H1 (cell line): ENCODE measurements around the gene ACKR2. TPM values are rescaled to one million over a fixed set of nuclear protein-coding genes. Genes with fewer than 3 reads are reported as not detected.

Experiments used
- CTCF ChIA-PET: fragments of 300-600 bp; sonication (Branson Sonifier 250); formaldehyde crosslinking; loops from one replicate; lab custom pipeline; 2021; ENCODE audit not compliant: partially characterized antibody; lab: Charles Lee
- POLR2A ChIA-PET: fragments of 300-600 bp; sonication (Branson Sonifier 250); formaldehyde crosslinking; loops from one replicate; lab custom pipeline; 2021; ENCODE audit warnings: inconsistent platforms; ENCODE audit not compliant: partially characterized antibody; lab: Charles Lee
- DNase-seq, 2 experiments: peaks; one replicate each; pipeline versions ENCODE4 v3.0.0 to v3.0.0-alpha.2; 2010 to 2022; ENCODE audit warnings: low spot score in 2 of 2, low read depth in 1 of 2, mixed read lengths in 1 of 2
- FAIRE-seq: peaks from 2 replicates; lab custom pipeline; 2011; peaks lifted over from hg19 to GRCh38; lab: Jason Lieb, UNC
- H2AFZ ChIP-seq: 2 replicates; pipeline ENCODE4 v1.8.1; 2012; ENCODE audit warnings: low read length, inconsistent platforms
- H2AK5ac ChIP-seq: 2 replicates; pipeline ENCODE4 v1.6.1; 2013; ENCODE audit warnings: low read depth, low read length
- H2BK120ac ChIP-seq: replicated peaks from 2 replicates; pipeline ENCODE3; 2013; ENCODE audit warnings: low read depth, low read length, inconsistent platforms
- H2BK12ac ChIP-seq: 2 replicates; pipeline ENCODE4 v1.6.1; 2013; ENCODE audit warnings: low read depth, low read length
- H2BK15ac ChIP-seq: 2 replicates; pipeline ENCODE4 v1.6.1; 2013; ENCODE audit warnings: low read length
- H2BK20ac ChIP-seq: 2 replicates; pipeline ENCODE4 v1.6.1; 2013; ENCODE audit warnings: low read length
- H2BK5ac ChIP-seq: 2 replicates; pipeline ENCODE4 v1.6.1; 2013; ENCODE audit warnings: low read depth, low read length
- H3K14ac ChIP-seq: 2 replicates; pipeline ENCODE4 v1.6.1; 2013; ENCODE audit warnings: inconsistent platforms; ENCODE audit not compliant: insufficient read length
- H3K18ac ChIP-seq: 2 replicates; pipeline ENCODE4 v1.6.1; 2013; ENCODE audit warnings: low read length; ENCODE audit errors: extremely low read depth
- H3K23ac ChIP-seq: 2 replicates; pipeline ENCODE4 v1.6.1; 2013; ENCODE audit warnings: inconsistent platforms; ENCODE audit not compliant: insufficient read length
- H3K23me2 ChIP-seq: 2 replicates; pipeline ENCODE4 v1.6.1; 2013; ENCODE audit warnings: low read depth, low read length
- H3K27ac ChIP-seq: 2 replicates; pipeline ENCODE4 v1.6.1; 2011; ENCODE audit warnings: low read depth, low read length, inconsistent platforms
- H3K27me3 ChIP-seq, 4 experiments: replicated peaks in 1 of 4; 1 replicate in 1 of 4; 2 replicates in 3 of 4; pipeline versions ENCODE4 v1.6.1 to v1.8.1; 2011 to 2013; ENCODE audit warnings: low read length in 3 of 4, mild to moderate bottlenecking in 3 of 4, inconsistent platforms in 2 of 4, mixed read lengths in 2 of 4, moderate library complexity in 1 of 4; ENCODE audit not compliant: control insufficient read depth in 3 of 4, insufficient read depth in 3 of 4; ENCODE audit errors: extremely low read depth in 1 of 4
- H3K36me3 ChIP-seq, 4 experiments: 2 replicates each; pipeline versions ENCODE4 v1.6.1 to v1.8.1; 2011 to 2013; ENCODE audit warnings: mild to moderate bottlenecking in 4 of 4, low read length in 3 of 4, moderate library complexity in 2 of 4, control low read depth in 1 of 4, inconsistent platforms in 1 of 4; ENCODE audit not compliant: insufficient read depth in 4 of 4, control insufficient read depth in 2 of 4
- H3K4ac ChIP-seq: replicated peaks from 2 replicates; pipeline ENCODE3; 2013; ENCODE audit warnings: low read length, low read depth, mixed read lengths, inconsistent platforms; ENCODE audit not compliant: insufficient read length
- H3K4me1 ChIP-seq, 4 experiments: replicated peaks in 1 of 4; 1 replicate in 1 of 4; 2 replicates in 3 of 4; pipeline versions ENCODE4 v1.6.1 to v1.8.1; 2011 to 2013; ENCODE audit warnings: low read length in 3 of 4, inconsistent platforms in 2 of 4, mixed read lengths in 1 of 4; ENCODE audit not compliant: insufficient read depth in 4 of 4, control insufficient read depth in 3 of 4
- H3K4me2 ChIP-seq, 2 experiments: 2 replicates each; pipeline versions ENCODE4 v1.6.1 to v1.8.1; 2011 to 2013; ENCODE audit warnings: low read depth in 2 of 2, low read length in 2 of 2, control low read depth in 1 of 2, inconsistent platforms in 1 of 2, mild to moderate bottlenecking in 1 of 2; ENCODE audit not compliant: insufficient read depth in 1 of 2
- H3K4me3 ChIP-seq, 4 experiments: fragments of 200-600, 300-600 bp in 1 of 4; sonication (generic), shearing (Covaris generic), sonication (Bioruptor Twin) in 1 of 4; 2 replicates each; pipeline versions ENCODE4 v1.5.1 to v1.8.1; 2011 to 2016; ENCODE audit warnings: low read length in 4 of 4, low read depth in 3 of 4, control low read depth in 2 of 4, inconsistent platforms in 2 of 4, mild to moderate bottlenecking in 2 of 4, mixed read lengths in 1 of 4, moderate library complexity in 1 of 4; ENCODE audit not compliant: insufficient read depth in 2 of 4; ENCODE audit errors: extremely low read depth in 1 of 4
- H3K56ac ChIP-seq: replicated peaks from 2 replicates; pipeline ENCODE3; 2013; ENCODE audit warnings: low read depth, mild to moderate bottlenecking, mixed read lengths, low read length, inconsistent platforms; ENCODE audit not compliant: insufficient read length
- H3K79me1 ChIP-seq: 2 replicates; pipeline ENCODE4 v1.6.1; 2013; ENCODE audit warnings: low read depth, low read length, control low read depth
- H3K79me2 ChIP-seq, 2 experiments: 2 replicates each; pipeline versions ENCODE4 v1.6.1 to v1.8.1; 2012 to 2013; ENCODE audit warnings: low read length in 2 of 2, mild to moderate bottlenecking in 2 of 2, inconsistent platforms in 1 of 2; ENCODE audit not compliant: insufficient read depth in 2 of 2, control insufficient read depth in 1 of 2
- H3K9ac ChIP-seq, 4 experiments: replicated peaks in 1 of 4; 1 replicate in 1 of 4; 2 replicates in 3 of 4; pipeline versions ENCODE4 v1.6.1 to v1.8.1; 2011 to 2013; ENCODE audit warnings: low read depth in 3 of 4, low read length in 3 of 4, control low read depth in 2 of 4, mild to moderate bottlenecking in 2 of 4, moderate library complexity in 2 of 4, inconsistent platforms in 1 of 4; ENCODE audit errors: extremely low read depth in 1 of 4
- H3K9me3 ChIP-seq, 2 experiments: 2 replicates each; pipeline versions ENCODE4 v1.6.1 to v1.8.1; 2012 to 2013; ENCODE audit warnings: mild to moderate bottlenecking in 2 of 2, moderate library complexity in 2 of 2, control low read depth in 1 of 2, inconsistent platforms in 1 of 2, low read depth in 1 of 2, low read length in 1 of 2, mixed read lengths in 1 of 2; ENCODE audit not compliant: insufficient read depth in 2 of 2
- H4K20me1 ChIP-seq, 2 experiments: replicated peaks in 1 of 2; 2 replicates each; pipeline versions ENCODE3 to v1.8.1; 2011 to 2013; ENCODE audit warnings: inconsistent platforms in 2 of 2, low read length in 2 of 2, mild to moderate bottlenecking in 1 of 2; ENCODE audit not compliant: insufficient read depth in 2 of 2, control insufficient read depth in 1 of 2
- H4K5ac ChIP-seq: 2 replicates; pipeline ENCODE4 v1.6.1; 2013; ENCODE audit warnings: low read length, low read depth, mixed read lengths, inconsistent platforms; ENCODE audit not compliant: insufficient read length
- H4K8ac ChIP-seq: 2 replicates; pipeline ENCODE4 v1.8.0; 2013; ENCODE audit warnings: mild to moderate bottlenecking, moderate library complexity, low read length, inconsistent platforms; ENCODE audit not compliant: insufficient read depth; ENCODE audit errors: extremely low read depth
- H4K91ac ChIP-seq: replicated peaks from 2 replicates; pipeline ENCODE3; 2013; ENCODE audit warnings: low read length, mixed read lengths, inconsistent platforms; ENCODE audit not compliant: insufficient read length
- BCL11A ChIP-seq, 2 experiments: IDR thresholded peaks; one replicate each; pipeline ENCODE4 v1.6.1; 2011; ENCODE audit warnings: low read depth in 2 of 2, low read length in 2 of 2, mild to moderate bottlenecking in 2 of 2
- EZH2 ChIP-seq: fragments of 200-600 bp; sonication (generic); IDR thresholded peaks from 2 replicates; pipeline ENCODE4 v1.7.1; 2012; ENCODE audit warnings: low read depth, mild to moderate bottlenecking, moderate library complexity, low read length, inconsistent platforms; ENCODE audit not compliant: severe bottlenecking
- HDAC6 ChIP-seq: IDR thresholded peaks from one replicate; pipeline ENCODE4 v1.7.1; 2012; ENCODE audit warnings: low read depth, mild to moderate bottlenecking, inconsistent platforms, low read length, moderate library complexity
- RXRA ChIP-seq: IDR thresholded peaks from 2 replicates; pipeline ENCODE4 v1.6.1; 2011; ENCODE audit warnings: low read depth, mild to moderate bottlenecking, low read length, moderate library complexity; ENCODE audit not compliant: insufficient read depth
- WGBS, 2 experiments: shearing (Covaris generic) in 1 of 2; methylation state at CpG; one replicate each; pipeline versions ENCODE4 v1.1.6 to v1.1.7; 2013 to 2015; ENCODE audit warnings: low lambda C conversion rate in 2 of 2, mixed read lengths in 2 of 2, inconsistent platforms in 1 of 2, low coverage in 1 of 2, missing lambda C conversion rate in 1 of 2; ENCODE audit not compliant: insufficient replicate concordance in 2 of 2, insufficient coverage in 1 of 2, insufficient read length in 1 of 2; ENCODE audit errors: extremely low coverage in 1 of 2, missing lambda C conversion rate in 1 of 2; 5-methylcytosine and 5-hydroxymethylcytosine counted together
- polyA plus RNA-seq, 7 experiments: library from polyadenylated mRNA; depleted of rRNA in 3 of 7; stranded (reverse) in 5 of 7; unstranded in 2 of 7; fragments of >200 nt in 5 of 7; fragments of 200-250 nt in 2 of 7; gene quantifications; 1 replicate in 5 of 7; 2 replicates in 1 of 7; 4 replicates in 1 of 7; pipeline versions ENCODE4 v1.2.1 to v1.2.3, GENCODE V29; 2011 to 2013; ENCODE audit warnings: missing spikeins in 2 of 7, mixed read lengths in 2 of 7
- total RNA-seq: library from RNA; stranded (reverse); fragmentation: NEBNext Ultra II Directional; extraction: Animal tissue kit (Norgen Biotek cat#: 25700); gene quantifications from 2 replicates; pipeline ENCODE4 v1.2.1, GENCODE V29; 2021

The ACKR2 gene
- total and polyA plus RNA-seq, 2 of the 8 experiments (the other 6 are each of a cell fraction or from before 2014, with no cell fraction given), result 0.09 to 0.12 TPM

DNA sequence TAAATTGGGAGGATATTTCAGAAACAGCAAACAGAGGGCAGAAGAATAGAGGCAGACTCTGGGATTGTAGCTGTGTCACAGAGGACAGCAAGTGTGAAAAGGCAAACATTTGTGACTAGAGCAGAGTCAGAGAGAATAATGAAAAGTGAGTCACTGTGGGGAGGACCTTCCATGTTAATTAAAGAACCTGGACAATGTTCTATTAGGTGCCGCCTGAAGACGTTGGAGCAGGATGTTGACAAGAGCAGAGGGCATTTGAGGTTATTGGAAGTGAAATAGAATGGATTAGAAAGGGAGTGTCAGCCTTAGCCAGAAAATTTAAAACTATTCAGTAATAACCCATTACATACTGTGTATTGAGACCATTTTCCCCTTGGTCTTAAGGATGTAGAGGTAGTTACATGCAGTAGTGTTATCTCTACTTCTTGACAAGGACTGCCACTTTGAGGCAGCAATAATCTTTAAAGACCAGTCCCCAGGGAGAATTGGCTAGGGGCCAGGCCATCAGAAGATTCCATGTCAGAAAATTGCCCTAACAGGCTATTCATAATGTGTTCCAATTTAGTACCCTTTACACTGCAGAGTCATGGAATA is 5.8 kb downstream of the ACKR2 start:
- Histone ChIP-seq H3K79me2 (no peaks in the 10 kb centered on the region), H2AK5ac (no peak overlapping the region), H3K14ac (no peak overlapping the region), H3K9me3 (no peaks in the 10 kb centered on the region), H2BK120ac (no peak overlapping the region), H3K23ac (no peak overlapping the region), H3K27ac (no peak overlapping the region), H4K20me1 (no peaks in the 10 kb centered on the region), H3K27me3 (no peaks in the 10 kb centered on the region; a peak in 1 of 7 replicates), H2BK5ac (no peak overlapping the region), H4K8ac (no peak overlapping the region), H3K4ac (no peak overlapping the region), H3K79me1 (no peaks in the 10 kb centered on the region), H3K9ac (no peak overlapping the region), H3K4me3 (no peak overlapping the region), H2AFZ (no peak overlapping the region), H3K23me2 (no peaks in the 10 kb centered on the region), H4K5ac (no peak overlapping the region), H3K36me3 (no peaks in the 10 kb centered on the region; a peak in 1 of 8 replicates), H2BK12ac (no peak overlapping the region), H3K18ac (no peak overlapping the region), H2BK15ac (no peak overlapping the region)
- FAIRE-seq (no peak), DNase-seq (no peak)
- POLR2A ChIA-PET, result interaction anchor here (0.6 to 2.0 kb wide), 2 partner anchors 12 to 196 kb away, joined by 3 to 4 read pairs; no protein-coding TSS in a partner anchor
- WGBS, 2 experiments, result 98% methylated on average over 2 of the region's 2 CpGs; no CpG with 5 or more reads in 1 of the 2 experiments
- CTCF ChIA-PET, result interaction anchor here (0.7 to 1.9 kb wide), 5 partner anchors 8 to 60 kb away, joined by 3 to 5 read pairs (median 4); no protein-coding TSS in a partner anchor
- TF ChIP-seq HDAC6, result no peak
- no peak for TF ChIP-seq RXRA
- no peak for TF ChIP-seq EZH2
- no peak for TF ChIP-seq BCL11A (IDR thresholded peaks at IDR 0.05; ENCODE audit: low read depth in 2 of 2, low read length in 2 of 2)
- TF ChIP-seq, all 59 proteins: peak for 0
- Histone ChIP-seq H2BK20ac (no peak overlapping the region), H4K91ac (no peak overlapping the region), H3K56ac (no peak overlapping the region), H3K4me1 (peaks cover 0 to 4% (median 2%) of the 10 kb centered on the region in 4 experiments; a peak in 2 of 7 replicates), H3K4me2 (no peak overlapping the region)
